HepG2 (cell line): Measurements from ENCODE around the gene EEIG1. TPM values are rescaled to one million over a fixed set of nuclear protein-coding genes. Genes with fewer than 3 reads are reported as not detected.
A peak's percentile ranks its signal among the peaks of the same experiment; 100 is the strongest.

Experiments
- ATAC-seq: fragments of 200-7000 bp; cut with Tn5 transposase; 3 replicates; pipeline ENCODE4 v1.9.1; 2020; ENCODE audit warnings: mild to moderate bottlenecking, moderate library complexity
- BruUV-seq: library from RNA; stranded (reverse); fragments of 400-500 nt; replicated peaks from 2 replicates; lab custom pipeline; 2021; lab: Mats Ljungman, UMichigan
- CTCF ChIA-PET: fragments of 300-600 bp; formaldehyde crosslinking; extraction: SDS; loops from one replicate; lab custom pipeline; 2021; ENCODE audit warnings: low total read pairs, inconsistent platforms, low intra/inter-chr PET ratio; lab: Yijun Ruan, JAX
- POLR2A ChIA-PET: fragments of 350-600 bp; sonication (Branson Sonifier 250); formaldehyde crosslinking; loops from one replicate; lab custom pipeline; 2020; ENCODE audit warnings: antibody characterized with exemption, inconsistent platforms; lab: Yijun Ruan, JAX
- DNase-seq: peaks from one replicate; pipeline ENCODE4 v3.0.0-alpha.2; 2015; ENCODE audit warnings: low spot score
- FAIRE-seq: peaks from 3 replicates; lab custom pipeline; 2011; peaks lifted over from hg19 to GRCh38; lab: Jason Lieb, UNC
- H2AFZ ChIP-seq: one replicate; pipeline ENCODE4 v1.6.1; 2011; ENCODE audit warnings: low read length, inconsistent platforms
- H3K27ac ChIP-seq: fragments of 300-600 bp; 3 replicates; pipeline ENCODE4 v1.8.0; 2011; ENCODE audit warnings: mixed run types, mild to moderate bottlenecking, mixed read lengths, low read length, inconsistent platforms; ENCODE audit not compliant: insufficient read depth; ENCODE audit errors: extremely low read length
- H3K27me3 ChIP-seq, 2 experiments: fragments of 200-600 bp in 1 of 2; 2 replicates in 1 of 2; 3 replicates in 1 of 2; pipeline versions ENCODE4 v1.6.0 to v1.8.0; 2011; ENCODE audit warnings: low read length in 2 of 2, mild to moderate bottlenecking in 2 of 2, moderate library complexity in 2 of 2, inconsistent platforms in 1 of 2; ENCODE audit not compliant: insufficient read depth in 2 of 2, control insufficient read depth in 1 of 2
- H3K36me3 ChIP-seq, 2 experiments: fragments of 200-600 bp in 1 of 2; replicated peaks in 1 of 2; 2 replicates in 1 of 2; 3 replicates in 1 of 2; pipeline versions ENCODE4 v1.5.1 to v1.8.0; 2011; ENCODE audit warnings: low read length in 2 of 2, inconsistent platforms in 1 of 2; ENCODE audit not compliant: insufficient read depth in 2 of 2, control insufficient read depth in 1 of 2
- H3K4me1 ChIP-seq: 2 replicates; pipeline ENCODE4 v1.5.1; 2012; ENCODE audit warnings: low read length, inconsistent platforms; ENCODE audit not compliant: insufficient read depth
- H3K4me2 ChIP-seq: 2 replicates; pipeline ENCODE4 v1.6.0; 2011; ENCODE audit warnings: low read depth, low read length, inconsistent platforms
- H3K4me3 ChIP-seq, 3 experiments: fragments of 200-600 bp in 1 of 3; sonication (generic), shearing (Covaris generic) in 1 of 3; replicated peaks in 1 of 3; 2 replicates each; pipeline ENCODE4 v1.5.1; 2011 to 2016; ENCODE audit warnings: low read length in 3 of 3, inconsistent platforms in 2 of 3, low read depth in 2 of 3, mild to moderate bottlenecking in 2 of 3, control low read depth in 1 of 3, mixed read lengths in 1 of 3; ENCODE audit not compliant: insufficient read depth in 1 of 3
- H3K79me2 ChIP-seq: one replicate; pipeline ENCODE4 v1.6.1; 2011; ENCODE audit warnings: low read length, inconsistent platforms; ENCODE audit not compliant: insufficient read depth
- H3K9ac ChIP-seq: 2 replicates; pipeline ENCODE4 v1.6.0; 2011; ENCODE audit warnings: mild to moderate bottlenecking, low read depth, low read length, inconsistent platforms; ENCODE audit not compliant: insufficient read depth
- H3K9me3 ChIP-seq: 2 replicates; pipeline ENCODE4 v1.5.1; 2012; ENCODE audit warnings: mild to moderate bottlenecking, low read length
- H4K20me1 ChIP-seq: 2 replicates; pipeline ENCODE4 v1.6.0; 2011; ENCODE audit warnings: inconsistent platforms, mild to moderate bottlenecking, low read length, moderate library complexity; ENCODE audit not compliant: insufficient read depth
- CREBL2 ChIP-seq: sonication (generic); formaldehyde crosslinking; IDR thresholded peaks from 2 replicates; pipeline ENCODE4 v1.8.1; 2023; ENCODE audit warnings: missing genetic modification reagents, mild to moderate bottlenecking, borderline replicate concordance
- CTCF ChIP-seq: sonication (generic); formaldehyde crosslinking; IDR thresholded peaks from 2 replicates; pipeline ENCODE4 v1.5.0; 2020; ENCODE audit warnings: mild to moderate bottlenecking, missing genetic modification reagents, moderate library complexity
- EEA1 ChIP-seq: sonication (generic); formaldehyde crosslinking; IDR thresholded peaks from 2 replicates; pipeline ENCODE4 v1.5.1; 2020; ENCODE audit warnings: mild to moderate bottlenecking, missing genetic modification reagents, borderline replicate concordance
- HMG20B ChIP-seq: conservative IDR thresholded peaks from 2 replicates; pipeline ENCODE4 v1.6.1; 2016; ENCODE audit warnings: missing genetic modification reagents, missing compliant biosample characterization
- NR2F6 ChIP-seq, 2 experiments: IDR thresholded peaks; 2 replicates each; pipeline ENCODE4 v1.6.1; 2016; ENCODE audit warnings: antibody characterized with exemption in 1 of 2, mild to moderate bottlenecking in 1 of 2
- RNF219 ChIP-seq: sonication (generic); formaldehyde crosslinking; IDR thresholded peaks from 2 replicates; pipeline ENCODE4 v1.5.0; 2020; ENCODE audit warnings: mild to moderate bottlenecking, missing genetic modification reagents
- STAT5B ChIP-seq: sonication (generic); formaldehyde crosslinking; IDR thresholded peaks from 2 replicates; pipeline ENCODE4 v1.4.0; 2020; ENCODE audit warnings: missing genetic modification reagents
- TOPORS ChIP-seq: sonication (generic); formaldehyde crosslinking; IDR thresholded peaks from 2 replicates; pipeline ENCODE4 v1.8.0; 2023; ENCODE audit warnings: mild to moderate bottlenecking, missing genetic modification reagents
- U2AF2 ChIP-seq: fragments of 200-400 bp; formaldehyde crosslinking; IDR thresholded peaks from 2 replicates; pipeline ENCODE4 v1.6.1; 2017; ENCODE audit warnings: low read depth, mild to moderate bottlenecking, low read length
- ZNF382 ChIP-seq: sonication (generic); formaldehyde crosslinking; IDR thresholded peaks from 2 replicates; pipeline ENCODE4 v1.5.0; 2020; ENCODE audit warnings: missing genetic modification reagents, mild to moderate bottlenecking, borderline replicate concordance
- ZNF414 ChIP-seq: sonication (generic); formaldehyde crosslinking; IDR thresholded peaks from 2 replicates; pipeline ENCODE4 v1.5.0; 2020; ENCODE audit warnings: missing genetic modification reagents
- ZNF430 ChIP-seq: sonication (generic); formaldehyde crosslinking; IDR thresholded peaks from 2 replicates; pipeline ENCODE4 v1.9.0; 2021; ENCODE audit warnings: mild to moderate bottlenecking, missing genetic modification reagents
- ZNF510 ChIP-seq: sonication (generic); formaldehyde crosslinking; IDR thresholded peaks from 2 replicates; pipeline ENCODE4 v1.4.0; 2020; ENCODE audit warnings: low read depth, mild to moderate bottlenecking, missing genetic modification reagents
- ZNF512 ChIP-seq: sonication (generic); formaldehyde crosslinking; IDR thresholded peaks from 2 replicates; pipeline ENCODE4 v1.4.0; 2020; ENCODE audit warnings: mild to moderate bottlenecking, missing genetic modification reagents
- ZNF605 ChIP-seq: sonication (generic); formaldehyde crosslinking; IDR thresholded peaks from 2 replicates; pipeline ENCODE4 v1.8.0; 2022; ENCODE audit warnings: mild to moderate bottlenecking, missing genetic modification reagents
- ZNF747 ChIP-seq: sonication (generic); formaldehyde crosslinking; IDR thresholded peaks from 2 replicates; pipeline ENCODE4 v1.8.1; 2023; ENCODE audit warnings: missing genetic modification reagents, mild to moderate bottlenecking, borderline replicate concordance
- WGBS: methylation state at CpG from one replicate; pipeline ENCODE4 v1.1.6; 2017; ENCODE audit warnings: low lambda C conversion rate; 5-methylcytosine and 5-hydroxymethylcytosine counted together
- in situ Hi-C: cut with HindIII; loops from 2 replicates; pipeline ENCODE4 v1.10.0; 2017; ENCODE audit warnings: low pct_unique_long_range_greater_than_20kb; ENCODE audit not compliant: extremely low pct_ligation_motif_present
- intact Hi-C: fragments of 100-400 bp; cut with micrococcal nuclease; formaldehyde crosslinking; loops from one replicate; pipeline ENCODE4 v1.10.0; 2022; ENCODE audit not compliant: unreplicated experiment
- polyA plus RNA-seq, 8 experiments: library from polyadenylated mRNA; depleted of rRNA in 3 of 8; stranded (reverse) in 7 of 8; unstranded in 1 of 8; fragments of >200 nt; fragmentation: Illumina TruSeq in 4 of 8; extraction: Trizol in 4 of 8; gene quantifications; 2 replicates each; pipeline versions ENCODE4 v1.2.1 to v1.2.3, GENCODE V29; 2011 to 2016; ENCODE audit warnings: low read depth in 4 of 8, missing spikeins in 1 of 8, mixed read lengths in 1 of 8; ENCODE audit not compliant: insufficient read depth in 1 of 8
- total RNA-seq, 5 experiments: library from RNA; depleted of rRNA; stranded (reverse); fragments of >200 nt; fragmentation: Illumina TruSeq; extraction: Trizol; gene quantifications; 2 replicates each; pipeline ENCODE4 v1.2.3, GENCODE V29; 2016; ENCODE audit warnings: low read depth in 1 of 5

Gene EEIG1
- total and polyA plus RNA-seq, 2 of the 13 experiments (the other 11 are each of a cell fraction or from before 2014, with no cell fraction given): 16.6 to 25.2 TPM

- peak; percentile 69 for TF ChIP-seq CTCF (CRISPR knock-in tag)
Observed at GRCh38 chr9:128020692-128021091, 39.9 kb upstream of the EEIG1 start (continued).

- Histone ChIP-seq H3K4me3 (no peak overlapping the region), H3K4me1 (peaks cover 34% of the 10 kb centered on the region), H3K9me3 (no peaks in the 10 kb centered on the region), H3K79me2 (no peaks in the 10 kb centered on the region), H2AFZ (no peak overlapping the region), H3K36me3 (no peaks in the 10 kb centered on the region), H3K4me2 (no peak overlapping the region), H3K27me3 (0 out of 5 replicates have a peak, but pooled peaks cover 0 to 4% of the 10 kb centered on the region in 2 experiments), H3K9ac (no peak overlapping the region), H4K20me1 (no peaks in the 10 kb centered on the region), H3K27ac (no peak overlapping the region)
- no peak for DNase-seq
- no peak for FAIRE-seq
- in situ Hi-C loops (no loop called here), intact Hi-C loops (no loop called here)
- WGBS: 43% methylated on average over 5 of the region's 5 CpGs
- POLR2A ChIA-PET: no interaction called here
- no TSS peak for BruUV-seq
- CTCF ChIA-PET: no interaction called here
- ATAC-seq: no peak
- no peak for TF ChIP-seq ZNF430 (CRISPR knock-in tag)
- TF ChIP-seq ZNF747 (CRISPR knock-in tag): no peak
- no peak for TF ChIP-seq ZNF510
- no peak for TF ChIP-seq ZNF414
- TF ChIP-seq U2AF2: no peak
- no peak for TF ChIP-seq RNF219
- TF ChIP-seq ZNF605 (CRISPR knock-in tag): no peak
- TF ChIP-seq EEA1 (CRISPR knock-in tag): no peak
- no peak for TF ChIP-seq CREBL2 (CRISPR knock-in tag)
- no peak for TF ChIP-seq HMG20B (CRISPR knock-in tag)
- no peak for TF ChIP-seq STAT5B
- TF ChIP-seq ZNF512 (CRISPR knock-in tag): no peak
- no peak for TF ChIP-seq NR2F6 (IDR thresholded peaks at IDR 0.05)
- no peak for TF ChIP-seq NR2F6 (CRISPR knock-in tag; IDR thresholded peaks at IDR 0.05)
- TF ChIP-seq TOPORS (CRISPR knock-in tag): no peak
- TF ChIP-seq ZNF382 (CRISPR knock-in tag): no peak
Observed at GRCh38 chr9:128015696-128016095, 34.9 kb upstream of the EEIG1 start.
